ENCODE data around the gene CDK5RAP3.

CDK5RAP3 gene

GRCh38 chr17:47989700-47990099 lies 18.8 kb downstream of the CDK5RAP3 start:
- TF ChIP-seq FOXP2 (optimal IDR thresholded peaks at IDR 0.05; ENCODE audit: borderline replicate concordance, extremely low read depth, extremely low read length, insufficient read depth) (no peak), SIN3A (IDR thresholded peaks at IDR 0.05; ENCODE audit: borderline replicate concordance, insufficient read depth, low read length) (no peak), REST (IDR thresholded peaks at IDR 0.05; ENCODE audit: insufficient read depth in 1 of 2, low read depth in 2 of 2, low read length in 2 of 2) (no peak), TAF1 (IDR thresholded peaks at IDR 0.05; ENCODE audit: borderline replicate concordance, insufficient read depth, low read length) (no peak), POLR2AphosphoS5 (IDR thresholded peaks at IDR 0.05; ENCODE audit: low read depth, low read length) (no peak)

GRCh38 chr17:47990962-47991731 lies 20.2 kb downstream of the CDK5RAP3 start:
- TF ChIP-seq TAF1 (IDR thresholded peaks at IDR 0.05; ENCODE audit: borderline replicate concordance, insufficient read depth, low read length) (no peak), REST (IDR thresholded peaks at IDR 0.05; ENCODE audit: insufficient read depth in 1 of 2, low read depth in 2 of 2, low read length in 2 of 2) (no peak), POLR2AphosphoS5 (IDR thresholded peaks at IDR 0.05; ENCODE audit: low read depth, low read length) (no peak), FOXP2 (optimal IDR thresholded peaks at IDR 0.05; ENCODE audit: borderline replicate concordance, extremely low read depth, extremely low read length, insufficient read depth) (no peak)

- TF ChIP-seq TAF1 (IDR thresholded peaks at IDR 0.05; ENCODE audit: borderline replicate concordance, insufficient read depth, low read length) (no peak), SIN3A (IDR thresholded peaks at IDR 0.05; ENCODE audit: borderline replicate concordance, insufficient read depth, low read length) (no peak), FOXP2 (optimal IDR thresholded peaks at IDR 0.05; ENCODE audit: borderline replicate concordance, extremely low read depth, extremely low read length, insufficient read depth) (no peak), REST (IDR thresholded peaks at IDR 0.05; ENCODE audit: insufficient read depth in 1 of 2, low read depth in 2 of 2, low read length in 2 of 2) (no peak), POLR2AphosphoS5 (IDR thresholded peaks at IDR 0.05; ENCODE audit: low read depth, low read length) (no peak)
Measured at GRCh38 chr17:47992216-47992615, 21.3 kb downstream of the CDK5RAP3 start.

GRCh38 chr17:47993031-47993564 lies 22.2 kb downstream of the CDK5RAP3 start:
- TF ChIP-seq FOXP2 (optimal IDR thresholded peaks at IDR 0.05; ENCODE audit: borderline replicate concordance, extremely low read depth, extremely low read length, insufficient read depth), result no peak
- no peak for TF ChIP-seq SIN3A (IDR thresholded peaks at IDR 0.05; ENCODE audit: borderline replicate concordance, insufficient read depth, low read length)
- TF ChIP-seq REST (IDR thresholded peaks at IDR 0.05; ENCODE audit: insufficient read depth in 1 of 2, low read depth in 2 of 2, low read length in 2 of 2), result no peak
- no peak for TF ChIP-seq POLR2AphosphoS5 (IDR thresholded peaks at IDR 0.05; ENCODE audit: low read depth, low read length)
- TF ChIP-seq TAF1 (IDR thresholded peaks at IDR 0.05; ENCODE audit: borderline replicate concordance, insufficient read depth, low read length), result no peak
